DND-41 (cell line): ENCODE results near the gene ZNF398.

ENCODE experiments used
- ATAC-seq: fragments of 200-7000 bp; cut with Tn5 transposase; 3 replicates; pipeline ENCODE4 v1.9.1; 2021; ENCODE audit warnings: low read depth; ENCODE audit not compliant: insufficient read depth
- DNase-seq: peaks from one replicate; pipeline ENCODE4 v3.0.0-alpha.2; 2020
- H2AFZ ChIP-seq: 2 replicates; pipeline ENCODE4 v1.6.0; 2012; ENCODE audit warnings: low read depth, low read length
- H3K27ac ChIP-seq: 2 replicates; pipeline ENCODE4 v1.5.1; 2012; ENCODE audit warnings: low read length, inconsistent platforms
- H3K27me3 ChIP-seq: fragments of 200-600 bp; sonication (generic); 2 replicates; pipeline ENCODE4 v1.6.0; 2012; ENCODE audit warnings: low read length, mild to moderate bottlenecking, inconsistent platforms; ENCODE audit not compliant: insufficient read depth, poor library complexity
- H3K36me3 ChIP-seq: 2 replicates; pipeline ENCODE4 v1.5.1; 2012; ENCODE audit warnings: low read length, inconsistent platforms; ENCODE audit not compliant: insufficient read depth
- H3K4me1 ChIP-seq: 2 replicates; pipeline ENCODE4 v1.5.1; 2012; ENCODE audit warnings: mild to moderate bottlenecking, low read length; ENCODE audit not compliant: insufficient read depth
- H3K4me2 ChIP-seq: 2 replicates; pipeline ENCODE4 v1.6.0; 2012; ENCODE audit warnings: mild to moderate bottlenecking, moderate library complexity, low read length, inconsistent platforms; ENCODE audit not compliant: insufficient read depth
- H3K4me3 ChIP-seq, 2 experiments: fragments of 200-600 bp in 1 of 2; shearing (Covaris generic) in 1 of 2; 2 replicates each; pipeline ENCODE4 v1.5.1; 2012 to 2016; ENCODE audit warnings: inconsistent platforms in 2 of 2, low read length in 2 of 2, mild to moderate bottlenecking in 2 of 2, low read depth in 1 of 2, moderate library complexity in 1 of 2
- H3K79me2 ChIP-seq: 2 replicates; pipeline ENCODE4 v1.6.0; 2012; ENCODE audit warnings: low read length, inconsistent platforms; ENCODE audit not compliant: insufficient read depth
- H3K9ac ChIP-seq: 2 replicates; pipeline ENCODE4 v1.6.0; 2012; ENCODE audit warnings: low read depth, mild to moderate bottlenecking, inconsistent platforms, low read length, moderate library complexity
- H3K9me3 ChIP-seq: 2 replicates; pipeline ENCODE4 v1.5.1; 2012; ENCODE audit warnings: low read length, moderate library complexity, mild to moderate bottlenecking, inconsistent platforms; ENCODE audit not compliant: insufficient read depth, severe bottlenecking
- H4K20me1 ChIP-seq: 2 replicates; pipeline ENCODE4 v1.6.0; 2012; ENCODE audit warnings: low read length; ENCODE audit not compliant: insufficient read depth
- CTCF ChIP-seq: IDR thresholded peaks from 2 replicates; pipeline ENCODE4 v1.5.1; 2012; ENCODE audit warnings: borderline replicate concordance, low read length, moderate library complexity, mild to moderate bottlenecking; ENCODE audit not compliant: poor library complexity, severe bottlenecking; ENCODE audit errors: extremely low read depth
- EZH2 ChIP-seq: IDR thresholded peaks from 3 replicates; pipeline ENCODE4 v1.6.1; 2012; ENCODE audit warnings: borderline replicate concordance, low read depth, mild to moderate bottlenecking, moderate library complexity, low read length, inconsistent platforms; ENCODE audit not compliant: severe bottlenecking

The ZNF398 gene

DNA sequence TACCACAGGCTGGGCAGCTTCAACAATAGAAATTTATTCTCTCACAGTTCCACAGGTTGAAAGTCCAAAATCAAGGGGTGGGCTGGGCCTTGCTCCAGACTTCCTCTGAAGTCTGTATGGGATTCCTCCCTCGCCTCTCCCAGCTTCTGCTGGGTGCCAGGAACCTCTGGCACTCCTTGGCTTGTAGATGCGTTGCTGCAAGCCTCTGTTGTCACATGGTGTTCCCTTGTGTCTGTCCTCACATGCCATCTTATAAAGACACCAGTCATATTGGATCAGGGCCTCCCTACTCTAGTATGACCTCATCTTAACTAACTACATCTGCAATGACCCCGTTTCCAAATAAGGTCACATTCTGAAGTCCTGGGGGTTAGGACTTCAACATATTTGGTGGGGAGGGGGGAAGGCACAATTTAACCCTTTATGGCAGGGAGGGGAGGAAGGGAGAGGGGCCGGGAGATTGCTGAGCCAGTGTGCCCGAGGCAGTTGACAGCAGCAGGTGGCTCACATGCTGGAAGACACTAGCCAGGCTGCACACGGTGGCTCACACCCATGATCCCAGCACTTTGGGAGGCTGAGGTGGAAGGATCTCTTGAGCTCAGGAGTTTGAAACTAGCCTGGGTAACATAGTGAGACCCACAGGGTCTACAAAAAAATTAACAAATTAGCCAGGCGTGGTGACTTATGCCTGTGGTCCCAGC lies 66.9 kb downstream of the ZNF398 start:
- no peak for ATAC-seq
- H3K36me3 ChIP-seq, result peaks cover 99% of the 10 kb centered on the region
- no peak overlapping the region for H3K4me2 ChIP-seq
- no peak overlapping the region for H3K27ac ChIP-seq
- no peak overlapping the region for H3K4me3 ChIP-seq
- TF ChIP-seq CTCF, result no peak
- no peak for TF ChIP-seq EZH2
- H2AFZ ChIP-seq, result no peak overlapping the region
- 0 out of 2 replicates have a peak, but pooled peaks cover 9% of the 10 kb centered on the region for H4K20me1 ChIP-seq
- no peaks in the 10 kb centered on the region for H3K27me3 ChIP-seq
- no peaks in the 10 kb centered on the region for H3K4me1 ChIP-seq
- H3K9me3 ChIP-seq, result no peaks in the 10 kb centered on the region
- no peaks in the 10 kb centered on the region for H3K79me2 ChIP-seq
- DNase-seq, result no peak
- H3K9ac ChIP-seq, result no peak overlapping the region

- H3K4me2 ChIP-seq, result no peak overlapping the region
- H3K9me3 ChIP-seq, result no peaks in the 10 kb centered on the region
- H3K36me3 ChIP-seq, result peaks cover 99% of the 10 kb centered on the region
- H3K9ac ChIP-seq, result no peak overlapping the region
- no peak overlapping the region for H3K4me3 ChIP-seq
- H3K27ac ChIP-seq, result no peak overlapping the region
- peaks cover 16% of the 10 kb centered on the region; the same call in 1 of the 2 replicates for H4K20me1 ChIP-seq
- no peaks in the 10 kb centered on the region for H3K4me1 ChIP-seq
- no peak for ATAC-seq
- no peak overlapping the region for H2AFZ ChIP-seq
- H3K27me3 ChIP-seq, result no peaks in the 10 kb centered on the region
- no peaks in the 10 kb centered on the region for H3K79me2 ChIP-seq
- TF ChIP-seq EZH2 (no peak), CTCF (no peak)
- no peak for DNase-seq
These were observed 69.1 kb downstream of the ZNF398 start for GRCh38 chr7:149216402-149216801.

- TF ChIP-seq EZH2, result no peak
- no peak for TF ChIP-seq CTCF
These were observed 70.3 kb downstream of the ZNF398 start for GRCh38 chr7:149217570-149217969.

More at GRCh38 chr7:149217570-149217969, 70.3 kb downstream of the ZNF398 start:
- Histone ChIP-seq H3K9me3 (no peaks in the 10 kb centered on the region), H3K36me3 (peaks cover 94% of the 10 kb centered on the region), H3K27ac (no peak overlapping the region), H3K4me1 (no peaks in the 10 kb centered on the region), H2AFZ (no peak overlapping the region), H3K27me3 (no peaks in the 10 kb centered on the region), H4K20me1 (peaks cover 21% of the 10 kb centered on the region; the same call in 1 of the 2 replicates), H3K4me3 (no peak overlapping the region), H3K9ac (no peak overlapping the region), H3K4me2 (no peak overlapping the region), H3K79me2 (no peaks in the 10 kb centered on the region)
- DNase-seq (no peak), ATAC-seq (no peak)
